ENCODE measurements around the gene SPRR5. TPM values are rescaled to one million over a fixed set of nuclear protein-coding genes. Genes with fewer than 3 reads are reported as not detected.
A peak's percentile ranks its signal among the peaks of the same experiment; 100 is the strongest.

SPRR5 gene
- total and polyA plus RNA-seq, 4 donors: not detected

- WGBS: 66% methylated on average over 2 of the region's 2 CpGs
- Histone ChIP-seq H3K27ac (ENCODE audit: low read depth in 1 of 2, low read length in 2 of 2) (no peak overlapping the region), H3K27me3 (ENCODE audit: control insufficient read depth in 4 of 4, insufficient read depth in 4 of 4, low read length in 3 of 4) (no peaks in the 10 kb centered on the region), H3K4me3 (ENCODE audit: low read depth in 1 of 3, low read length in 3 of 3) (no peak overlapping the region), H3K9ac (ENCODE audit: low read depth in 1 of 2, low read length in 2 of 2) (no peak overlapping the region), H3K9me3 (ENCODE audit: control insufficient read depth in 4 of 4, low read length in 3 of 4) (no peaks in the 10 kb centered on the region), H3K4me1 (ENCODE audit: control insufficient read depth in 4 of 4, insufficient read depth in 4 of 4, low read length in 3 of 4) (no peaks in the 10 kb centered on the region), H3K36me3 (ENCODE audit: control insufficient read depth in 4 of 4, insufficient read depth in 3 of 4, low read depth in 1 of 4, low read length in 3 of 4) (no peaks in the 10 kb centered on the region)
- no peak for DNase-seq (ENCODE audit: low spot score)
- TF ChIP-seq NR2F2 (IDR thresholded peaks at IDR 0.05): no peak
These were observed 21.2 kb downstream of the SPRR5 start for GRCh38 chr1:152968248-152968647.

GRCh38 chr1:152969036-152969435 lies 22.0 kb downstream of the SPRR5 start:
- H3K9ac ChIP-seq (ENCODE audit: low read depth in 1 of 2, low read length in 2 of 2): no peak overlapping the region
- H3K4me3 ChIP-seq (ENCODE audit: low read depth in 1 of 3, low read length in 3 of 3): no peak overlapping the region
- H3K27ac ChIP-seq (ENCODE audit: low read depth in 1 of 2, low read length in 2 of 2): no peak overlapping the region
- 87% methylated on average over 2 of the region's 2 CpGs for WGBS
- no peaks in the 10 kb centered on the region for H3K36me3 ChIP-seq (ENCODE audit: control insufficient read depth in 4 of 4, insufficient read depth in 3 of 4, low read depth in 1 of 4, low read length in 3 of 4)
- no peaks in the 10 kb centered on the region for H3K4me1 ChIP-seq (ENCODE audit: control insufficient read depth in 4 of 4, insufficient read depth in 4 of 4, low read length in 3 of 4)
- no peak for DNase-seq (ENCODE audit: low spot score)
- H3K9me3 ChIP-seq (ENCODE audit: control insufficient read depth in 4 of 4, low read length in 3 of 4): no peaks in the 10 kb centered on the region
- TF ChIP-seq GABPA (IDR thresholded peaks at IDR 0.05 in 1 of 2, conservative IDR thresholded peaks at IDR 0.05 in 1 of 2) (no peak), RXRA (IDR thresholded peaks at IDR 0.05) (no peak), REST (IDR thresholded peaks at IDR 0.05) (no peak), NR2F2 (IDR thresholded peaks at IDR 0.05) (no peak), EGR1 (IDR thresholded peaks at IDR 0.05; ENCODE audit: low read depth in 2 of 2) (no peak), TAF1 (conservative IDR thresholded peaks at IDR 0.05) (no peak), CTCF (IDR thresholded peaks at IDR 0.05; ENCODE audit: low read depth, low read length, missing input control) (no peak), ZBTB33 (IDR thresholded peaks at IDR 0.05) (no peak), RAD21 (IDR thresholded peaks at IDR 0.05) (no peak), FOXA2 (IDR thresholded peaks at IDR 0.05) (no peak)
- H3K27me3 ChIP-seq (ENCODE audit: control insufficient read depth in 4 of 4, insufficient read depth in 4 of 4, low read length in 3 of 4): no peaks in the 10 kb centered on the region

GRCh38 chr1:152970495-152970894 lies 23.5 kb downstream of the SPRR5 start, which contains the start of gene SPRR4:
Gene SPRR4, plus strand, starts transcription at chr1:152970648. Its CDS starts 1,243 bp downstream, at chr1:152971891.
- WGBS: 92% methylated on average over 6 of the region's 6 CpGs
- TF ChIP-seq HNF4G (IDR thresholded peaks at IDR 0.05) (no peak), ATF3 (IDR thresholded peaks at IDR 0.05) (no peak), RXRA (IDR thresholded peaks at IDR 0.05) (no peak), YY1 (IDR thresholded peaks at IDR 0.05) (no peak), GABPA (IDR thresholded peaks at IDR 0.05 in 1 of 2, conservative IDR thresholded peaks at IDR 0.05 in 1 of 2) (no peak), EGR1 (IDR thresholded peaks at IDR 0.05; ENCODE audit: low read depth in 2 of 2) (no peak), NR2F2 (IDR thresholded peaks at IDR 0.05) (no peak), FOXA1 (IDR thresholded peaks at IDR 0.05) (no peak), CTCF (IDR thresholded peaks at IDR 0.05; ENCODE audit: low read depth, low read length, missing input control) (no peak)

More at GRCh38 chr1:152970495-152970894, 23.5 kb downstream of the SPRR5 start, which contains the start of gene SPRR4:
- Histone ChIP-seq H3K27ac (ENCODE audit: low read depth in 1 of 2, low read length in 2 of 2) (no peak within 1 kb of the TSS), H3K9me3 (ENCODE audit: control insufficient read depth in 4 of 4, low read length in 3 of 4) (no peaks in the 10 kb centered on the region), H3K4me3 (ENCODE audit: low read depth in 1 of 3, low read length in 3 of 3) (no peak within 1 kb of the TSS), H3K9ac (ENCODE audit: low read depth in 1 of 2, low read length in 2 of 2) (no peak within 1 kb of the TSS), H3K4me1 (ENCODE audit: control insufficient read depth in 4 of 4, insufficient read depth in 4 of 4, low read length in 3 of 4) (no peaks in the 10 kb centered on the region), H3K27me3 (ENCODE audit: control insufficient read depth in 4 of 4, insufficient read depth in 4 of 4, low read length in 3 of 4) (no peaks in the 10 kb centered on the region), H3K36me3 (ENCODE audit: control insufficient read depth in 4 of 4, insufficient read depth in 3 of 4, low read depth in 1 of 4, low read length in 3 of 4) (no peaks in the 10 kb centered on the region)
- peak; percentile 23 for DNase-seq (ENCODE audit: low spot score)

Data from liver (tissue), 9 donors.